ENCODE measurements around the gene CUTC. TPM values are rescaled to one million over a fixed set of nuclear protein-coding genes. Genes with fewer than 3 reads are reported as not detected.

The CUTC gene
- total RNA-seq = 10 to 100 TPM; 26.0 to 26.6 TPM

GRCh38 chr10:99732033-99732842 is at the start of gene CUTC, which contains the start of gene COX15:
CUTC (plus strand) TSS chr10:99732234; CDS start chr10:99732349, 115 bp downstream.
COX15 (minus strand) TSS chr10:99732127; CDS start chr10:99732049, 78 bp downstream.
- H3K27ac Mint-ChIP-seq = peak within 1 kb of the TSS; percentile 100
- H3K4me3 Mint-ChIP-seq = peak within 1 kb of the TSS; percentile 100
- peak; percentile 97 for DNase-seq
- H3K27me3 Mint-ChIP-seq = no peaks in the 10 kb centered on the region
- POLR2A ChIA-PET = interaction anchor here (0.6 to 3.1 kb wide), 11 partner anchors 9 to 416 kb away, joined by 3 to 20 read pairs (median 4); partner anchors contain the start of genes ENTPD7, GOT1 and SLC25A28
- no peaks in the 10 kb centered on the region for H3K9me3 Mint-ChIP-seq
- CTCF ChIA-PET = interaction anchor here (0.5 to 2.7 kb wide), 13 partner anchors 10 to 297 kb away, joined by 3 to 10 read pairs (median 3); partner anchors contain the start of genes DNMBP, ENTPD7 and SLC25A28
- peaks cover 28% of the 10 kb centered on the region for H3K4me1 Mint-ChIP-seq (ENCODE audit: low read depth)
- peaks cover 39% of the 10 kb centered on the region for H3K36me3 Mint-ChIP-seq
- intact Hi-C loops (cut with micrococcal nuclease) = loop anchor here (1.0 to 10.0 kb wide), 4 partner anchors 73 to 1597 kb away; partner anchors contain the start of genes ENTPD7, GOT1, R3HCC1L and SLC25A28

- H3K4me1 Mint-ChIP-seq (ENCODE audit: low read depth) = no peaks in the 10 kb centered on the region
Measured at GRCh38 chr10:99682752-99683151, 49.3 kb upstream of the CUTC start.

GRCh38 chr10:99685597-99685967 is 46.5 kb upstream of the CUTC start:
- Mint-ChIP-seq H3K4me1 (ENCODE audit: low read depth) (no peaks in the 10 kb centered on the region), H3K36me3 (peaks cover 7% of the 10 kb centered on the region), H3K27ac (no peak overlapping the region), H3K9me3 (no peaks in the 10 kb centered on the region), H3K27me3 (no peaks in the 10 kb centered on the region), H3K4me3 (no peak overlapping the region)
- DNase-seq = no peak
- intact Hi-C loops (cut with micrococcal nuclease) = no loop called here
- POLR2A ChIA-PET = no interaction called here
- CTCF ChIA-PET = no interaction called here

More at GRCh38 chr10:99682752-99683151, 49.3 kb upstream of the CUTC start:
- no peaks in the 10 kb centered on the region for H3K9me3 Mint-ChIP-seq
- no peak overlapping the region for H3K4me3 Mint-ChIP-seq
- H3K27me3 Mint-ChIP-seq = no peaks in the 10 kb centered on the region
- DNase-seq = no peak
- H3K36me3 Mint-ChIP-seq = peaks cover 6% of the 10 kb centered on the region
- POLR2A ChIA-PET = no interaction called here
- no peak overlapping the region for H3K27ac Mint-ChIP-seq
- intact Hi-C loops (cut with micrococcal nuclease) = no loop called here
- CTCF ChIA-PET = interaction anchor here (0.7 to 0.9 kb wide), 2 partner anchors 43 to 62 kb away, joined by 3 read pairs; partner anchors contain the start of gene SLC25A28

- peaks cover 6% of the 10 kb centered on the region for H3K36me3 Mint-ChIP-seq
- intact Hi-C loops (cut with micrococcal nuclease) = no loop called here
- ChIA-PET POLR2A (no interaction called here), CTCF (no interaction called here)
- no peak overlapping the region for H3K27ac Mint-ChIP-seq
- H3K4me1 Mint-ChIP-seq (ENCODE audit: low read depth) = no peaks in the 10 kb centered on the region
- H3K9me3 Mint-ChIP-seq = no peaks in the 10 kb centered on the region
- no peaks in the 10 kb centered on the region for H3K27me3 Mint-ChIP-seq
- H3K4me3 Mint-ChIP-seq = no peak overlapping the region
- DNase-seq = no peak
Measured at GRCh38 chr10:99689461-99689860, 42.6 kb upstream of the CUTC start.

DNA sequence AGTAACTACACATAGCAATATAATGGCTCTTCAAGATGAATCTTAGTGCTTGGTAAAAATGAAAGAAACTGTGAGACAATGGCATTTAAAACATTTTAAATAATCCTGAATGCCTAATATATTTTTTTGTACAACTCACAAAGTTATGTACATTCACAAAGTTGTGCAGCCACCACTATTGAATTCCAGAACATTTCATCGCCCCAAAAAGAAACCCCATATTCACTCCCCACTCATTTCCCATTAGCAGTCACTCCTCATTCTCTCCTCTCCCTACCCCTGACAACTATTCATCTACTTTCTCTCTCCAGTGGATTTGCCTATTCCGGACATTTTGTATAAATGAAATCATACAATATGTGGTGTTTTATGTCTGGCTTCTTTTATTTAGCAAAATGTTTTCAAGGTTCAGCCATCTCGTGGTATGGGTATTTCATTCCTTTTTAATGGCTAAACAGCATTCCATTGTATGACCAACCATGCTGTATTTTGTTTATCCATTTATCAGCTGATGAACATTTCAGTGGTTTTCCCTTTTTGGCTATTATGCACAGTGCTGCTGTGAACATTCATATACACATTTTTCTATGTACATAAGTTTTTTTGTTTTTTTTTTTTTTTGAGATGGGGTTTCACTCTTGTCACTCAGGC is 38.0 kb upstream of the CUTC start:
- DNase-seq = no peak
- Mint-ChIP-seq H3K36me3 (peaks cover 15% of the 10 kb centered on the region), H3K4me1 (ENCODE audit: low read depth) (no peaks in the 10 kb centered on the region), H3K4me3 (no peak overlapping the region), H3K27ac (no peak overlapping the region), H3K27me3 (no peaks in the 10 kb centered on the region), H3K9me3 (no peaks in the 10 kb centered on the region)
- POLR2A ChIA-PET = no interaction called here
- intact Hi-C loops (cut with micrococcal nuclease) = no loop called here
- CTCF ChIA-PET = interaction anchor here (0.6 kb wide), 1 partner anchor 34 kb away, joined by 4 read pairs; no protein-coding TSS in a partner anchor

DNA sequence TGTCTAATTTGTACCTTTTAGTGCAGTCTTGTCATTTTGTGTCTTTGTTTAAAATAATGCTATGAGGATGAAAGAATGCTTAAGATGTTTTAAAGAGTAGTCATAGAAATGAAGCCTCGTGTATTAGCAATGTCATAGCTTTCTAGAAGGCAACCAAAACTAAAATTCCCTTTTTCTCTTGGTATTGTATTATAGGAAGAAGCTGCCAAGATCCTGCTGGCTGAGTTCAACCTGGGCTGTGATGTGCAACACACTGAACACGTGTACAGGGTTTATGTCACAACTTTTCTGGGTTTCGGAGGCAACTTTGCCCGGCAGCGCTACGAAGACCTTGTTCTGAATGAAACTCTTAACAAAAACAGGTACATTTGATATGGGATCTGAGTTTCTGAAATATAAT is 36.3 kb upstream of the CUTC start:
- intact Hi-C loops (cut with micrococcal nuclease) = no loop called here
- Mint-ChIP-seq H3K36me3 (peaks cover 19% of the 10 kb centered on the region), H3K4me3 (no peak overlapping the region), H3K27me3 (no peaks in the 10 kb centered on the region), H3K27ac (no peak overlapping the region), H3K4me1 (ENCODE audit: low read depth) (no peaks in the 10 kb centered on the region), H3K9me3 (no peaks in the 10 kb centered on the region)
- ChIA-PET POLR2A (no interaction called here), CTCF (no interaction called here)
- DNase-seq = no peak

GRCh38 chr10:99698504-99699080 is 33.4 kb upstream of the CUTC start:
- no peaks in the 10 kb centered on the region for H3K27me3 Mint-ChIP-seq
- peaks cover 28% of the 10 kb centered on the region for H3K36me3 Mint-ChIP-seq
- intact Hi-C loops (cut with micrococcal nuclease) = loop anchor here (1.0 kb wide), 1 partner anchor 10 kb away; no protein-coding TSS in a partner anchor
- no peaks in the 10 kb centered on the region for H3K9me3 Mint-ChIP-seq
- DNase-seq = no peak
- ChIA-PET POLR2A (no interaction called here), CTCF (no interaction called here)
- no peak overlapping the region for H3K4me3 Mint-ChIP-seq
- no peaks in the 10 kb centered on the region for H3K4me1 Mint-ChIP-seq (ENCODE audit: low read depth)
- H3K27ac Mint-ChIP-seq = no peak overlapping the region

DNA sequence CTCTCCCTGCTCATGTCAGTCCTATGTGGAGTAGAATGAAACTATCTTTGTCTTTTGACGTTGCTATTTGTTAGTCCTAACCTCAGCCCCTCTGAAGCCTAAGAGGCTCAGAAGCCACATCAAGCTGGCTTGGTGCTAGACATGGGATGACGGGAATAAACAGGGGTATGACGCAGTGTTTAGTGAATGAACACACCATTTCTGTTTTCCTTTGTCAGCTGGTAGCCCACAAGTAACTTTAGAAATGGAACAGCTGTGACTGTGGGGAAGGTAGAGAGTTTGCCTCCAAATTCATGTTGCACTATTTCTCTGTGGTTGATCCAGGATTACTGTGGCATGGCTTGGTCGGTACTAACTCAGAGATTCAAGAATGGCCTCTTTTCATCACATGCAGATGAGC is 31.4 kb upstream of the CUTC start:
- Mint-ChIP-seq H3K27me3 (no peaks in the 10 kb centered on the region), H3K36me3 (peaks cover 28% of the 10 kb centered on the region), H3K27ac (no peak overlapping the region), H3K4me3 (no peak overlapping the region), H3K9me3 (no peaks in the 10 kb centered on the region), H3K4me1 (ENCODE audit: low read depth) (no peaks in the 10 kb centered on the region)
- intact Hi-C loops (cut with micrococcal nuclease) = no loop called here
- DNase-seq = no peak
- ChIA-PET CTCF (no interaction called here), POLR2A (no interaction called here)

GRCh38 chr10:99708428-99709012 is 23.5 kb upstream of the CUTC start:
- Mint-ChIP-seq H3K4me1 (ENCODE audit: low read depth) (peaks cover 11% of the 10 kb centered on the region), H3K27ac (no peak overlapping the region), H3K4me3 (no peak overlapping the region), H3K27me3 (no peaks in the 10 kb centered on the region), H3K36me3 (peaks cover 13% of the 10 kb centered on the region), H3K9me3 (no peaks in the 10 kb centered on the region)
- DNase-seq = no peak
- intact Hi-C loops (cut with micrococcal nuclease) = loop anchor here (1.0 kb wide), 1 partner anchor 9 kb away; no protein-coding TSS in a partner anchor
- POLR2A ChIA-PET = no interaction called here
- CTCF ChIA-PET = interaction anchor here (5.3 kb wide), 1 partner anchor 149 kb away, joined by 32 read pairs; no protein-coding TSS in a partner anchor

DNA sequence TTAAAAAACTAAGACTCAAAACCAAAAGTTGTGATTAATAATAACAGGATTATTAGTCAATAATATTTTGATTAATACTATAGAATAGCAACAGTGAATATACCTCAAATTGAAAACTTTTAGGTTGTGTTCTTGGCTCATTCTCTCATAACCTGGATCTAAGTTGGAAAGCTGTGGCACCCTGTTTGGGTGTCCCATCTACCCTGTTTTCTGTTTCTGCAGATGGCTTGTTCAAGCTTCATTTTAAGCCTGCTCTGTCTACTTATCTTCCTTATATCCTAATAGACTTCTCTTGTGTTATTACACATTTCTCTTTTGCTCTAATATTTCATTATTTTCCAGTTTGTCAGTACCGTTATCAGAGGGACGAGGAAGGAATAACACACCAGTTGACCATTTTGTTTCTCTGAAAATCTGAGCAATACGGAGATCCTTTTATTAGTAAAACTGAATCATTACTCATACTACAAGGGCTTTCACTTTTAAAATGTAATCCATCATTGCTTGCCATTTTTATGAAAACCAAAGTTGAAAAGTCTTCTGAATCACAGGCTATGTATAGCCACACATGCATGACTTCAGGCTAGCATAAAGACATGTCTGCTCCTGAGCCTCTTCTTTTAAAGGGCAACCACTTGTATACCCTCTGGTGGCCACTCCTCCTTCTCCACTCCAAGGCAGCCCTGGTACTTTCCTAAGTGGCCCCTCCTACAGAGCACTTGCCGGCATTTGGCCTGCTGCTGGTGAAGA is 22.4 kb upstream of the CUTC start:
- ChIA-PET POLR2A (interaction anchor here (0.7 kb wide), 1 partner anchor 94 kb away, joined by 3 read pairs; no protein-coding TSS in a partner anchor), CTCF (interaction anchor here (1.5 to 5.3 kb wide), 4 partner anchors 21 to 318 kb away, joined by 4 to 32 read pairs (median 6); no protein-coding TSS in a partner anchor)
- intact Hi-C loops (cut with micrococcal nuclease) = loop anchor here (2.0 kb wide), 2 partner anchors 51 to 279 kb away; partner anchors contain the start of genes ENTPD7 and GOT1
- Mint-ChIP-seq H3K4me1 (ENCODE audit: low read depth) (peaks cover 11% of the 10 kb centered on the region), H3K36me3 (peaks cover 19% of the 10 kb centered on the region), H3K27me3 (no peaks in the 10 kb centered on the region), H3K9me3 (no peaks in the 10 kb centered on the region), H3K27ac (peak overlapping the region; percentile 53), H3K4me3 (no peak overlapping the region)
- no peak for DNase-seq

- no peak overlapping the region for H3K27ac Mint-ChIP-seq
- CTCF ChIA-PET = interaction anchor here (1.2 to 5.3 kb wide), 10 partner anchors 20 to 319 kb away, joined by 3 to 32 read pairs (median 5); partner anchors contain the start of genes CUTC and ENTPD7
- H3K27me3 Mint-ChIP-seq = no peaks in the 10 kb centered on the region
- no peaks in the 10 kb centered on the region for H3K9me3 Mint-ChIP-seq
- DNase-seq = peak; percentile 31
- H3K4me1 Mint-ChIP-seq (ENCODE audit: low read depth) = peaks cover 11% of the 10 kb centered on the region
- POLR2A ChIA-PET = interaction anchor here (0.9 kb wide), 1 partner anchor 52 kb away, joined by 4 read pairs; the partner anchor contains the start of gene ENTPD7
- no peak overlapping the region for H3K4me3 Mint-ChIP-seq
- H3K36me3 Mint-ChIP-seq = peaks cover 24% of the 10 kb centered on the region
- intact Hi-C loops (cut with micrococcal nuclease) = loop anchor here (1.0 to 2.0 kb wide), 6 partner anchors 52 to 280 kb away; partner anchors contain the start of genes ENTPD7 and GOT1
Measured at GRCh38 chr10:99711129-99711719, 20.8 kb upstream of the CUTC start.

Measured in activated CD4-positive, alpha-beta memory T cell treated with anti-CD3 and anti-CD28 coated beads for 36 hours (primary cell).